B cell (primary cell): ENCODE measurements around the gene COL5A1. TPM values are rescaled to one million over a fixed set of nuclear protein-coding genes. Genes with fewer than 3 reads are reported as not detected.

Source experiments
- ATAC-seq: fragments of 200-7000 bp; cut with Tn5 transposase; one replicate; pipeline ENCODE4 v1.10.0; 2021; ENCODE audit warnings: low read depth, mild to moderate bottlenecking, moderate number of reproducible peaks, moderate library complexity
- CTCF ChIA-PET: fragments of 350-600 bp; sonication (Branson Sonifier 250); formaldehyde crosslinking; loops from one replicate; lab custom pipeline; 2021; ENCODE audit warnings: antibody characterized with exemption, inconsistent platforms; lab: Charles Lee
- POLR2A ChIA-PET: fragments of 350-600 bp; sonication (Branson Sonifier 250); formaldehyde crosslinking; loops from one replicate; lab custom pipeline; 2021; ENCODE audit warnings: antibody characterized with exemption; lab: Charles Lee
- DNase-seq: peaks from one replicate; pipeline ENCODE4 v3.0.0; 2013
- H2AFZ ChIP-seq: 2 replicates; pipeline ENCODE4 v1.6.1; 2012; ENCODE audit warnings: mild to moderate bottlenecking, low read depth, low read length; ENCODE audit not compliant: insufficient read depth, poor library complexity, severe bottlenecking
- H3K27ac ChIP-seq, 2 donors: 1 replicate in 1 of 2; 2 replicates in 1 of 2; pipeline ENCODE4 v1.5.1; 2012 to 2013; ENCODE audit warnings: low read length in 2 of 2, mild to moderate bottlenecking in 2 of 2, moderate library complexity in 1 of 2
- H3K27me3 ChIP-seq, 4 experiments: fragments of 200-600 bp in 1 of 4; sonication (generic) in 1 of 4; replicated peaks in 1 of 4; 1 replicate in 2 of 4; 2 replicates in 2 of 4; pipeline versions ENCODE4 v1.6.1 to v1.7.0; 2013 to 2016; ENCODE audit warnings: low read length in 3 of 4, mild to moderate bottlenecking in 2 of 4, mixed read lengths in 1 of 4, moderate library complexity in 1 of 4; ENCODE audit not compliant: insufficient read depth in 4 of 4, control insufficient read depth in 3 of 4; ENCODE audit errors: control extremely low read depth in 1 of 4
- H3K36me3 ChIP-seq, 2 experiments: replicated peaks in 1 of 2; 1 replicate in 1 of 2; 2 replicates in 1 of 2; pipeline versions ENCODE4 v1.6.1 to v1.7.1; 2013; ENCODE audit warnings: low read length in 1 of 2; ENCODE audit not compliant: insufficient read depth in 2 of 2, control insufficient read depth in 1 of 2; ENCODE audit errors: control extremely low read depth in 1 of 2, extremely low read depth in 1 of 2
- H3K4me1 ChIP-seq, 2 donors: fragments of 200-600 bp in 1 of 2; sonication (generic) in 1 of 2; 1 replicate in 1 of 2; 2 replicates in 1 of 2; pipeline versions ENCODE4 v1.5.1 to v1.6.1; 2013 to 2017; ENCODE audit warnings: low read length in 2 of 2; ENCODE audit not compliant: control insufficient read depth in 2 of 2, insufficient read depth in 2 of 2
- H3K4me2 ChIP-seq: replicated peaks from 2 replicates; pipeline ENCODE3; 2012; ENCODE audit warnings: mild to moderate bottlenecking, low read depth, low read length; ENCODE audit not compliant: poor library complexity, severe bottlenecking
- H3K4me3 ChIP-seq, 5 experiments: fragments of 200-600 bp in 1 of 5; sonication (generic) in 1 of 5; 1 replicate in 3 of 5; 2 replicates in 2 of 5; pipeline versions ENCODE4 v1.5.1 to v1.7.0; 2011 to 2016; ENCODE audit warnings: low read length in 4 of 5, mild to moderate bottlenecking in 4 of 5, low read depth in 2 of 5, control low read depth in 1 of 5, moderate library complexity in 1 of 5; ENCODE audit not compliant: insufficient read depth in 1 of 5; ENCODE audit errors: control extremely low read depth in 1 of 5, extremely low read depth in 1 of 5
- H3K79me2 ChIP-seq: fragments of 200-600 bp; sonication (generic); one replicate; pipeline ENCODE4 v1.6.0; 2016; ENCODE audit warnings: low read length; ENCODE audit not compliant: control insufficient read depth, insufficient read depth
- H3K9ac ChIP-seq: fragments of 200-600 bp; sonication (generic); 2 replicates; pipeline ENCODE4 v1.6.1; 2017; ENCODE audit warnings: mild to moderate bottlenecking, low read length, moderate library complexity
- H3K9me3 ChIP-seq, 3 donors: one replicate each; pipeline versions ENCODE4 v1.6.1 to v1.7.1; 2013; ENCODE audit warnings: low read length in 2 of 3; ENCODE audit not compliant: control insufficient read depth in 2 of 3, insufficient read depth in 1 of 3; ENCODE audit errors: control extremely low read depth in 1 of 3
- H4K20me1 ChIP-seq: 2 replicates; pipeline ENCODE4 v1.6.0; 2012; ENCODE audit warnings: mild to moderate bottlenecking, low read length; ENCODE audit not compliant: insufficient read depth, control insufficient read depth, poor library complexity, severe bottlenecking
- H3K27ac Mint-ChIP-seq: one replicate; pipeline ENCODE4 v1.8.0; 2021; ENCODE audit warnings: mixed read lengths
- H3K27me3 Mint-ChIP-seq: one replicate; pipeline ENCODE4 v1.8.0; 2021; ENCODE audit warnings: mixed read lengths
- H3K4me1 Mint-ChIP-seq: one replicate; pipeline ENCODE4 v1.8.0; 2021; ENCODE audit warnings: mixed read lengths
- H3K4me3 Mint-ChIP-seq: one replicate; pipeline ENCODE4 v1.8.0; 2021; ENCODE audit warnings: mixed read lengths
- H3K9me3 Mint-ChIP-seq: one replicate; pipeline ENCODE4 v1.8.0; 2022; ENCODE audit warnings: mixed read lengths; ENCODE audit not compliant: insufficient read depth
- CTCF ChIP-seq: fragments of 200-600 bp; IDR thresholded peaks from one replicate; pipeline ENCODE4 v1.8.0; 2022; ENCODE audit warnings: antibody characterized with exemption, mild to moderate bottlenecking
- EZH2 ChIP-seq: IDR thresholded peaks from 2 replicates; pipeline ENCODE4 v1.6.1; 2012; ENCODE audit warnings: borderline replicate concordance, low read depth, mild to moderate bottlenecking, moderate library complexity, low read length; ENCODE audit not compliant: insufficient read depth, poor library complexity, severe bottlenecking
- WGBS: methylation state at CpG from one replicate; pipeline ENCODE4 v1.1.5; 2013; ENCODE audit warnings: missing lambda C conversion rate; ENCODE audit not compliant: insufficient coverage; 5-methylcytosine and 5-hydroxymethylcytosine counted together
- intact Hi-C: fragments of 100-400 bp; cut with micrococcal nuclease; formaldehyde crosslinking; loops from one replicate; pipeline ENCODE4 v1.10.0; 2022
- polyA plus RNA-seq: library from polyadenylated mRNA; depleted of rRNA; stranded (reverse); fragments of >200 nt; gene quantifications from 2 replicates; pipeline ENCODE4 v1.2.3, GENCODE V29; 2012
- total RNA-seq, 2 donors: library from RNA; stranded (reverse); fragments of 120-200 nt in 1 of 2; gene quantifications; 1 replicate in 1 of 2; 2 replicates in 1 of 2; pipeline versions ENCODE4 v1.2.3 to v1.2.4, GENCODE V29; 2013 to 2022

Gene COL5A1
- total and polyA plus RNA-seq, 2 donors (not counting 1 experiment from before 2014, with no cell fraction given) = 0.06 TPM; not detected in 1

GRCh38 chr9:134676361-134676760, 34.8 kb downstream of the COL5A1 start:
- ChIA-PET CTCF (no interaction called here), POLR2A (no interaction called here)
- Mint-ChIP-seq H3K9me3 (no peaks in the 10 kb centered on the region), H3K27ac (no peak overlapping the region), H3K27me3 (no peaks in the 10 kb centered on the region), H3K4me3 (no peak overlapping the region), H3K4me1 (no peaks in the 10 kb centered on the region)
- Histone ChIP-seq H3K27me3 (no peaks in the 10 kb centered on the region), H3K79me2 (no peaks in the 10 kb centered on the region), H3K4me3 (no peak overlapping the region), H3K4me1 (no peaks in the 10 kb centered on the region), H3K27ac (no peak overlapping the region), H3K36me3 (no peaks in the 10 kb centered on the region), H3K4me2 (no peak overlapping the region), H3K9me3 (peaks cover 0 to 9% (median 3%) of the 10 kb centered on the region in 3 donors), H3K9ac (no peak overlapping the region), H4K20me1 (no peaks in the 10 kb centered on the region), H2AFZ (no peak overlapping the region)
- 100% methylated on average over 3 of the region's 5 CpGs for WGBS
- no peak for ATAC-seq
- no peak for DNase-seq
- TF ChIP-seq CTCF (no peak), EZH2 (no peak)
- intact Hi-C loops = no loop called here

DNA sequence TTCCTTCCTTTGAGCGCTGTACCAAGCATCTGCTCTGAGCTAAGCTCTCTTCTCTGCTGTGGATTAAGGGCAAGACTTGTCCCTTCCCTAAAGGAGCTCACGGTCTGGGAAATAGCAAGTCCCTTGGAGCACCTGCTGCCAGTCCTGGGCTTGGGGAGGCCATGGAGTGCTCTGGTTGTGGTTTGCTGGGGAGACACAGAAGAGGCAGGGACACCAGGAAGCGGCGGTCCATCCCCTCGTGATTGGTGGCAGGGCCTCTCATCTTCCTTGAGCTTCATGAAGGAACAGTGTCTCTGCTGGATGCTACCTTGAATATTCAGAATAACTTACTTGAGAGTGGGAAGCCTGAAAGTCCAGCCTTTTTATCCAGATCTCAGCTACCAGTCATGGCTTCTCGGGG, 35.3 kb downstream of the COL5A1 start:
- no peaks in the 10 kb centered on the region for H3K27me3 ChIP-seq
- Mint-ChIP-seq H3K4me1 (no peaks in the 10 kb centered on the region), H3K4me3 (no peak overlapping the region), H3K27me3 (no peaks in the 10 kb centered on the region), H3K9me3 (no peaks in the 10 kb centered on the region), H3K27ac (no peak overlapping the region)
- ChIA-PET POLR2A (no interaction called here), CTCF (no interaction called here)
- DNase-seq (no peak), ATAC-seq (no peak)
- H4K20me1 ChIP-seq = no peaks in the 10 kb centered on the region
- intact Hi-C loops = no loop called here
- no peak overlapping the region for H2AFZ ChIP-seq
- 92% methylated on average over 6 of the region's 6 CpGs for WGBS
- no peak overlapping the region for H3K4me2 ChIP-seq
- no peak overlapping the region for H3K4me3 ChIP-seq
- no peak overlapping the region for H3K9ac ChIP-seq
- TF ChIP-seq CTCF = no peak
- no peak for TF ChIP-seq EZH2
- H3K9me3 ChIP-seq = peaks cover 0 to 9% (median 3%) of the 10 kb centered on the region in 3 donors
- no peaks in the 10 kb centered on the region for H3K79me2 ChIP-seq
- H3K36me3 ChIP-seq = no peaks in the 10 kb centered on the region
- no peaks in the 10 kb centered on the region for H3K4me1 ChIP-seq
- no peak overlapping the region for H3K27ac ChIP-seq
